GM19099 (cell line): ENCODE measurements around the gene TANK.

ENCODE experiments used
- POLR2A ChIP-seq: IDR thresholded peaks from 3 replicates; pipeline ENCODE4 v1.6.1; 2011; ENCODE audit warnings: low read depth; ENCODE audit not compliant: insufficient read length; ENCODE audit errors: extremely low read depth

Gene TANK

GRCh38 chr2:161152302-161152701, 7.9 kb upstream of the TANK start:
- no peak for TF ChIP-seq POLR2A

GRCh38 chr2:161158882-161159281, 1.3 kb upstream of the TANK start:
- no peak for TF ChIP-seq POLR2A

GRCh38 chr2:161159456-161160225, 587 bp upstream of the TANK start:
- TF ChIP-seq POLR2A, result no peak

DNA sequence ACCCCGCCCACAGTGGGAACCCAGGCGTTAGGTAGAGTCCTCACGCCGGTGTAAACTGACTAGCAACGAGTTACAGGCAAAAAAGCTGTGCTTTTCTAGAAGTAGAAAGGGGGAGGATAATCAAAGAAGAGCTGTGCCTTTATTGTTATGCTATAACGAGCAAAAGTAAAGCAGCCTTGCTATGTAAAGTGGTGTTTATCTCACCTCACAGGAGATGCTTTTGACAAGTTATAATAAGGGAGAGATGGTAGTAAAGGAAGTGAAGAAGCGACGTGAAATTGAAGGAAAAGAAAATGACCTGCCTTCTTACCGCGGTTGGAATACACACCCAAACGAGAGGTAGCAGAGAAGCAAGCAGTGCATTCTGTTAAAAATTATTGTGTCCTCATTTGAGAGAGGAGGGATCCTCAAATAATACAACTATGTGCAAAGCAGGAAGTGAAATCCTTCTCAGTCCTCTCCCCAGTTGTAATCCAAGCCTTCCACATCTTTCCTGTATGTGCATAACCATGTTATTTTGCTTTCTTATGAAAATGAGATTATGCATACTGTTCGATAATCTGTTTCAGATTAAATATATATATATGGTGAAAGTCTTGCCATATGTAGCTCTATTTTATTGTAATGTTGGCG, 962 bp downstream of the TANK start:
- no peak for TF ChIP-seq POLR2A

GRCh38 chr2:161163440-161163839, 3.2 kb downstream of the TANK start:
- no peak for TF ChIP-seq POLR2A

DNA sequence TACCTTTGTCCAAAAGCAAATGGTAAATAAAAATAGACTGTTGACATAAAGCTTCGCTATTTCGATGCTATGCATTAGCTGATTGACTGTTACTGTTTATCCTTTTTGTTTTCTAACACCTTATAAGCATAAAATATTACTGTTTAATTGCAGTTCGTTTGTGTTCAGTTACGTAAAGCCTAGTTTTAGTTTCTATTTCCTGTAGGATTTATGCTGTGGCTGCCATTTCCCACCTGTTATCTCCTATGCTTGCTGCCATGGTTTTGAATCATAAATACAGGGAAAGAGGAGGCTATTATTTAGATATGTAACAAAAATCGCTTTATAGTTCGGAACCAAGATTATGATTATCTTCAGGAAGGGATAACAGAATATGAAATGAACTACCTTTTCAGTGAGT, 3.9 kb downstream of the TANK start:
- TF ChIP-seq POLR2A, result no peak

- no peak for TF ChIP-seq POLR2A
Measured at GRCh38 chr2:161165266-161165665, 5.0 kb downstream of the TANK start.

DNA sequence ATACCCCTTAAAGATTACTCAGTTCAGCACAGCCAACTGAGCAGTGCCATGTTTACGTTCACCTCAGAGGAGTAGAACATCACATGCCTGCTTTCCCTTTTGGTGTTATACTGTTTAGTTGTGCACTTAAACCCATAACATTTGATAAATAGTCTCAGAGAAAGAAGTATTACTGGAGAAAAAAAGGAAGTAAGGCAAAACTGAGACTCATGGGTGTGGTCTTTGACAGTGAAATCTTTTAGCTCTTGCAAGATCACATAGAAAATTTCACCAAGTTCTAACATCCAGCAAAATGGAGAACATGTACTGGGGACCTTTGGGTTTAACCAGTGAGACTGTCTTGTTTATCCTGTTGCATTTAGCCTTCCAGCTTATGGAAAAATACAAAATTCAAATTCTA, 5.6 kb downstream of the TANK start:
- no peak for TF ChIP-seq POLR2A

DNA sequence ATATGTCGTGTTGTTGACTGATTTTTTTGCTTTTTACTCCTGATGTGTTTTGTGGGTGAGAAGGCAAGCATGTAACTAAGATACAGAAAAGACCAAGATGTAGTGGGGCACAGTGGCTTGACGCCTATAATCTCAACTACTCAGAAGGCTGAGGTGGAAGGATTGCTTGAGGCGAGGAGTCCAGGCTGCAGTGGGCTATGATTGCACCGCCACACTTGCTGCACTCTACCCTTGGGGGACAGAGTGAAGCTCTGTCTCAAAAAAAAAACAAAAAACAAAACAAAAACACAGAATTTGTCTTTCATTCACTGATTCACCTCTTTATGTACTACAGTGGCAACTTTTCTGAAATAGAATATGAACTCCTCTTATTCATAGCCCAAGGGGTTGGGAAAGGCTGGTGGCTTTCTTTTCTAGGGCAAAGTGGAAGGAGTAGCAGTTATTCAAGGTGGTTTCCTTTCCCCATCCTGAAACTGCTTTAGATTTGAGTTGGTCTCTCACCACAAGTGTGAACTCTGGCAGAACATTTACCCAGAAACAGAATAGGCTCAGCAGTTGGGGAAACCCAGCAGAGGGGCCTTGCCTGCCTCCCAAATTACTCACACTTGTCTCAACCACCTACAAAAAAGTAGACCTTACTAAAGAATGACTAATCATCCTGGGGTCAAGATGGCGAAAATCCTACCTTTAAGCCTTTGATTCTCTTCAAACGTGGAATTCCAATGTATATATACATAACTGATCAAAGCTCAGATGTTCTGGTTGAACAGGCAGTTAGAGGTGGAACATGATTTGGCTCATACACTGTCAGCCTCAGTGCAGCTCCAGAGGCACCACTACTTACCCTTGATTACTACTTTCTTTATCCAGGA, 6.5 kb downstream of the TANK start:
- TF ChIP-seq POLR2A, result no peak

- TF ChIP-seq POLR2A, result no peak
Measured at GRCh38 chr2:161169335-161169734, 9.1 kb downstream of the TANK start.

DNA sequence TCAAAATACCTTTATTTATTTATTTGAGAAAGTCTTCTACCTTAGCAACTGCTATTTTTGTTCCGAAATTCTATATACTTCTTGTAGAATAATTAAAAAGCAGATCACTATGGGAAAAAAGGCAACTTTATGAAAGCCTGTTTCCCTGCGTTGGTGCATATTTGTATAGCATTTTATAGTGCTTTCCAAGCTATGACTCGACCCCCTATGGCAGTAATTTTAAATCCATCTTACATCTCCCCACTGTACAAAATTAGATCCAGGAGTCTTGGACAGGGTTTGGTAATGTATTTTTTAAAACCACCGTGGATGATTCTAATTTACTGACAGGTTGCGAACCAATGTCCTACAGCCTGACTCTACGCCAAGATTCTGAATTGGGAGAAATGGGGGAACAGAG, 10.1 kb downstream of the TANK start:
- TF ChIP-seq POLR2A, result no peak

GRCh38 chr2:161170958-161171932, 11.0 kb downstream of the TANK start:
- no peak for TF ChIP-seq POLR2A

DNA sequence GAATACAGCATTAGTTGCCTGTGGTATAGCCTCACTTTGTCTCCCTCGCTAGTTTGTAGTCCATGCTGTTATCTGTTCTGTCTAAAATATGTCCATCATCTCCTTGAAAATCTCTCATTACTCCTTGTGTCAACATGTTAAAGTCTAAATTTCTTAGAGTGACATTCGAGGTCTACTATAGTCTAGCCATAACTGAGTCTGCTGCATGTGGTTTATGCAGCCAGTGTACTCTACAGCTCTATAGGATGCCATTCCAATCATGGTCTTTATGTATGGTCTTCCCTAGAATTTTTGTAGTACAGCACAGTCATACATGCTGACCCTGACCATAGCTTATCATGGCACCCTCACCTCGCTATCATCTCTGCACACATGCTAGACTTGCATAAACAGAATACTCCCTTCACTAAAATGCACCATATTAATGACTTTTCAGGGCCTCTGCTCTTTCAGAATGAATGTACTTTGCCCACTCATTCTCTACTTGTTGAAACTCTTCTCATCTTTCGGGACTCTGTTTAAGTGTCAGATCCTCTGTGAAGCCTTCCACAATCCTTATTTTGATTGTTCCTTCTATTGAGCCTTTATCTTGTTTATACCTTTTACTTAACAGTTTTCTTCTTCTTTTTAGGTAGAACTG, 12.8 kb downstream of the TANK start:
- no peak for TF ChIP-seq POLR2A
